ENCODE results near the gene CFAP221.

CFAP221 gene

GRCh38 chr2:119681203-119681867 is 137.1 kb downstream of the CFAP221 start:
- DNase-seq (ENCODE audit: low spot score): no peak

GRCh38 chr2:119681868-119682220 is 137.6 kb downstream of the CFAP221 start:
- no peak for DNase-seq (ENCODE audit: low spot score)

GRCh38 chr2:119682578-119682977 is 138.3 kb downstream of the CFAP221 start:
- no peak for DNase-seq (ENCODE audit: low spot score)

GRCh38 chr2:119683074-119683712 is 138.9 kb downstream of the CFAP221 start:
- no peak for DNase-seq (ENCODE audit: low spot score)

- DNase-seq (ENCODE audit: low spot score): no peak
These were observed 139.6 kb downstream of the CFAP221 start for GRCh38 chr2:119683713-119684443.

- DNase-seq (ENCODE audit: low spot score): no peak
These were observed 140.3 kb downstream of the CFAP221 start for GRCh38 chr2:119684518-119684917.

- no peak for DNase-seq (ENCODE audit: low spot score)
These were observed 144.4 kb downstream of the CFAP221 start for GRCh38 chr2:119688616-119689015.

GRCh38 chr2:119689218-119689617 is 145.0 kb downstream of the CFAP221 start:
- no peak for DNase-seq (ENCODE audit: low spot score)

- DNase-seq (ENCODE audit: low spot score): no peak
These were observed 146.9 kb downstream of the CFAP221 start for GRCh38 chr2:119691189-119691588.

- DNase-seq (ENCODE audit: low spot score): no peak
These were observed 147.5 kb downstream of the CFAP221 start for GRCh38 chr2:119691651-119692245.

- no peak for DNase-seq (ENCODE audit: low spot score)
These were observed 148.1 kb downstream of the CFAP221 start for GRCh38 chr2:119692310-119692709.

- DNase-seq (ENCODE audit: low spot score): no peak
These were observed 148.7 kb downstream of the CFAP221 start for GRCh38 chr2:119692954-119693353.

- DNase-seq (ENCODE audit: low spot score): no peak
These were observed 149.3 kb downstream of the CFAP221 start for GRCh38 chr2:119693567-119693966.

- no peak for DNase-seq (ENCODE audit: low spot score)
These were observed 149.7 kb downstream of the CFAP221 start for GRCh38 chr2:119693967-119694366.

- DNase-seq (ENCODE audit: low spot score): no peak
These were observed 150.2 kb downstream of the CFAP221 start for GRCh38 chr2:119694470-119694844.

GRCh38 chr2:119694845-119695521 is 150.7 kb downstream of the CFAP221 start:
- DNase-seq (ENCODE audit: low spot score): no peak

GRCh38 chr2:119696005-119696404 is 151.8 kb downstream of the CFAP221 start:
- DNase-seq (ENCODE audit: low spot score): no peak

- DNase-seq (ENCODE audit: low spot score): no peak
These were observed 152.3 kb downstream of the CFAP221 start for GRCh38 chr2:119696494-119697030.

- DNase-seq (ENCODE audit: low spot score): no peak
These were observed 153.2 kb downstream of the CFAP221 start for GRCh38 chr2:119697290-119698020.

GRCh38 chr2:119698246-119698645 is 154.0 kb downstream of the CFAP221 start:
- DNase-seq (ENCODE audit: low spot score): no peak

- no peak for DNase-seq (ENCODE audit: low spot score)
These were observed 154.9 kb downstream of the CFAP221 start for GRCh38 chr2:119699016-119699606.

All from hepatic stellate cell (primary cell).